Measurements from ENCODE around the gene ZFYVE28. TPM values are rescaled to one million over a fixed set of nuclear protein-coding genes. Genes with fewer than 3 reads are reported as not detected.

ZFYVE28 gene
- total and polyA plus RNA-seq, 2 donors from 2014 or later: 8.0 to 18.9 TPM

- no peaks in the 10 kb centered on the region for H3K36me3 ChIP-seq (ENCODE audit: control insufficient read depth in 2 of 3, insufficient read depth in 3 of 3, low read length in 3 of 3)
- no peak overlapping the region for H3K4me3 ChIP-seq (ENCODE audit: low read length in 3 of 3)
- H3K27me3 ChIP-seq (ENCODE audit: control insufficient read depth, insufficient read depth, low read length): no peaks in the 10 kb centered on the region
- TF ChIP-seq CTCF (IDR thresholded peaks at IDR 0.05; ENCODE audit: borderline replicate concordance, extremely low read depth, insufficient read depth): no peak
- H3K27ac ChIP-seq (ENCODE audit: low read depth in 2 of 2, low read length in 2 of 2): no peak overlapping the region
- H3K9ac ChIP-seq (ENCODE audit: low read length in 3 of 3): no peak overlapping the region
- DNase-seq (peak; percentile 40 to 69 (median 53)), FAIRE-seq (no peak)
- H3K9me3 ChIP-seq (ENCODE audit: control insufficient read depth in 2 of 3, insufficient read depth in 1 of 3, low read length in 3 of 3): no peaks in the 10 kb centered on the region
- intact Hi-C loops (cut with DNase I): no loop called here
- H3K4me1 ChIP-seq (ENCODE audit: control insufficient read depth in 2 of 3, insufficient read depth in 2 of 3, low read depth in 1 of 3, low read length in 3 of 3): peaks cover 0 to under 1% (median 0%) of the 10 kb centered on the region in 3 donors
These were observed 131.4 kb downstream of the ZFYVE28 start for GRCh38 chr4:2286904-2287593.

- peak in 2 of 5 donors; percentile 51 to 67 for DNase-seq
- peaks cover 0 to 3% (median 0%) of the 10 kb centered on the region in 3 donors for H3K4me1 ChIP-seq (ENCODE audit: control insufficient read depth in 2 of 3, insufficient read depth in 2 of 3, low read depth in 1 of 3, low read length in 3 of 3)
- intact Hi-C loops (cut with DNase I): no loop called here
- FAIRE-seq: no peak
- H3K9me3 ChIP-seq (ENCODE audit: control insufficient read depth in 2 of 3, insufficient read depth in 1 of 3, low read length in 3 of 3): no peaks in the 10 kb centered on the region
- no peaks in the 10 kb centered on the region for H3K36me3 ChIP-seq (ENCODE audit: control insufficient read depth in 2 of 3, insufficient read depth in 3 of 3, low read length in 3 of 3)
- no peaks in the 10 kb centered on the region for H3K27me3 ChIP-seq (ENCODE audit: control insufficient read depth, insufficient read depth, low read length)
- no peak overlapping the region for H3K4me3 ChIP-seq (ENCODE audit: low read length in 3 of 3)
- H3K9ac ChIP-seq (ENCODE audit: low read length in 3 of 3): no peak overlapping the region
- H3K27ac ChIP-seq (ENCODE audit: low read depth in 2 of 2, low read length in 2 of 2): no peak overlapping the region
- TF ChIP-seq CTCF (IDR thresholded peaks at IDR 0.05; ENCODE audit: borderline replicate concordance, extremely low read depth, insufficient read depth): no peak
These were observed 132.6 kb downstream of the ZFYVE28 start for GRCh38 chr4:2285613-2286381.

GRCh38 chr4:2284934-2285612 is 133.4 kb downstream of the ZFYVE28 start:
- FAIRE-seq (no peak), DNase-seq (peak in 2 of 5 donors; percentile 19 to 37)
- Histone ChIP-seq H3K9ac (ENCODE audit: low read length in 3 of 3) (no peak overlapping the region), H3K9me3 (ENCODE audit: control insufficient read depth in 2 of 3, insufficient read depth in 1 of 3, low read length in 3 of 3) (no peaks in the 10 kb centered on the region), H3K4me1 (ENCODE audit: control insufficient read depth in 2 of 3, insufficient read depth in 2 of 3, low read depth in 1 of 3, low read length in 3 of 3) (peaks cover 0 to 4% (median 0%) of the 10 kb centered on the region in 3 donors), H3K27ac (ENCODE audit: low read depth in 2 of 2, low read length in 2 of 2) (no peak overlapping the region), H3K36me3 (ENCODE audit: control insufficient read depth in 2 of 3, insufficient read depth in 3 of 3, low read length in 3 of 3) (no peaks in the 10 kb centered on the region), H3K4me3 (ENCODE audit: low read length in 3 of 3) (no peak overlapping the region), H3K27me3 (ENCODE audit: control insufficient read depth, insufficient read depth, low read length) (no peaks in the 10 kb centered on the region)
- TF ChIP-seq CTCF (IDR thresholded peaks at IDR 0.05; ENCODE audit: borderline replicate concordance, extremely low read depth, insufficient read depth): no peak
- intact Hi-C loops (cut with DNase I): no loop called here
